ENCODE results near the gene PLCB2. TPM values are rescaled to one million over a fixed set of nuclear protein-coding genes. Genes with fewer than 3 reads are reported as not detected.

PLCB2 gene
- total and polyA plus RNA-seq, 2 donors, result 26.5 to 125 TPM

DNA sequence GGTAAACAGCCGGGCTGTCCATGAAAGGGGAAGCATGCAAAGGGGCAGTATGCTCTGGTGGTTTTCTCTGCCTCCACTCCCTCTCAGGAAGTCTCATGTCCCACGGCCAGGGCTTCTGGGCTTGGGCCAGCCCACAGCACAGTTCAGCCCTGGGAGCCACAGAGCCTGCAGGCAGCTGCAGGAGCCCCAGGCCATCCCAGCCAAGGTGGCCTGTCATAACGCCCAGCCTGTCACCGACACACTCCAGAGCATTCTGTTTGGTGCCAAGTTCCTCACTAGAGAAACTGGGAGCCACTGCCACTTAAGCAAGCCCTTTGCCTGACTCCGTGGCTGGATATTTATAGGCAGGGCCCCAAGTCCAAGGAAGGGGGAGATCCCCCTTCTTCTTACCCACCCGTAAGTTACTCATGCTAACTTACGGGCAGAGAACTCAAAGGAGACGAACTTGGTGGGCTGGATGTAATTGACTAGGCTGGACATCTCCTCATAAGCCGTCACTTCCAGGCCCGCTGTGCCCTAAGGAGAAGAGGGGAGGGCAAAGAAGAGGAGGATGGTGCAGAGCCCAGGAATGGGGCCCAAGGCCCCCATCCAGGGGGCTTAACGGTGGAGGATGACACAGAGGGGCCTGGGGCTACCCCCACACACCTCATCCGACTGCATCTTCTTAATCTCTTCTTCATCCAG lies 11.7 kb downstream of the PLCB2 start:
- no peak for DNase-seq (ENCODE audit: low read depth in 6 of 9, low spot score in 9 of 9)
- Histone ChIP-seq H3K9me3 (ENCODE audit: control insufficient read depth in 2 of 2, insufficient read depth in 1 of 2, low read length in 1 of 2) (peaks cover 0 to 8% of the 10 kb centered on the region in 2 donors), H3K36me3 (ENCODE audit: control insufficient read depth in 2 of 2, insufficient read depth in 2 of 2, low read length in 1 of 2) (peaks cover 35% of the 10 kb centered on the region in 2 donors), H3K27ac (ENCODE audit: low read depth in 1 of 2, low read length in 1 of 2) (no peak overlapping the region), H3K4me3 (ENCODE audit: low read length in 2 of 2) (no peak overlapping the region), H3K27me3 (ENCODE audit: control insufficient read depth in 2 of 2, insufficient read depth in 1 of 2, low read length in 1 of 2) (no peaks in the 10 kb centered on the region), H3K4me1 (ENCODE audit: control insufficient read depth in 2 of 2, insufficient read depth in 2 of 2, low read length in 2 of 2) (peaks cover 0 to 2% of the 10 kb centered on the region in 2 donors)
- 89% methylated on average over 12 of the region's 12 CpGs for WGBS

DNA sequence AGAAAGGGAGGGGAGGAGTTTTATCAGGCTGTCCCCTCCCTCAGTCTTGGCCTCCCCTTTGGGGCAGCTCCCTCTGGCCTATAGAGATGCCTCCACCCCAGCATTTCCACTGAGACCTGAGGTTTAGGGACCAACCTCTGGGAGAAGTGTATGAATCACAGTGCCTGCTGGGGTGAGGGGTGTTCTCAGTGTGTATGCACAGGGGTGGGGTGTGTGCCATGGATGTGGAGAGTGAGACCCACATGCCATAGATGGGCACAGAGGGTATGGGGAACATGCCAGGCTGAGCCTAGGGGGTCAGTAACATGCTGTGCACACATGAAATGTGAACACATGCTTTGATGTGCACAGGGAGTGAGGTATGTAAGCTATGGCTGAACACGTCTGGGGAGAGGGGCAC lies 12.4 kb downstream of the PLCB2 start:
- WGBS, result 98% methylated on average over 1 of the region's 1 CpG
- Histone ChIP-seq H3K27me3 (ENCODE audit: control insufficient read depth in 2 of 2, insufficient read depth in 1 of 2, low read length in 1 of 2) (no peaks in the 10 kb centered on the region), H3K4me1 (ENCODE audit: control insufficient read depth in 2 of 2, insufficient read depth in 2 of 2, low read length in 2 of 2) (peaks cover 0 to 5% of the 10 kb centered on the region in 2 donors), H3K9me3 (ENCODE audit: control insufficient read depth in 2 of 2, insufficient read depth in 1 of 2, low read length in 1 of 2) (peaks cover 0 to 5% of the 10 kb centered on the region in 2 donors), H3K4me3 (ENCODE audit: low read length in 2 of 2) (no peak overlapping the region), H3K27ac (ENCODE audit: low read depth in 1 of 2, low read length in 1 of 2) (no peak overlapping the region), H3K36me3 (ENCODE audit: control insufficient read depth in 2 of 2, insufficient read depth in 2 of 2, low read length in 1 of 2) (peaks cover 33 to 35% of the 10 kb centered on the region in 2 donors)
- no peak for DNase-seq (ENCODE audit: low read depth in 6 of 9, low spot score in 9 of 9)

DNA sequence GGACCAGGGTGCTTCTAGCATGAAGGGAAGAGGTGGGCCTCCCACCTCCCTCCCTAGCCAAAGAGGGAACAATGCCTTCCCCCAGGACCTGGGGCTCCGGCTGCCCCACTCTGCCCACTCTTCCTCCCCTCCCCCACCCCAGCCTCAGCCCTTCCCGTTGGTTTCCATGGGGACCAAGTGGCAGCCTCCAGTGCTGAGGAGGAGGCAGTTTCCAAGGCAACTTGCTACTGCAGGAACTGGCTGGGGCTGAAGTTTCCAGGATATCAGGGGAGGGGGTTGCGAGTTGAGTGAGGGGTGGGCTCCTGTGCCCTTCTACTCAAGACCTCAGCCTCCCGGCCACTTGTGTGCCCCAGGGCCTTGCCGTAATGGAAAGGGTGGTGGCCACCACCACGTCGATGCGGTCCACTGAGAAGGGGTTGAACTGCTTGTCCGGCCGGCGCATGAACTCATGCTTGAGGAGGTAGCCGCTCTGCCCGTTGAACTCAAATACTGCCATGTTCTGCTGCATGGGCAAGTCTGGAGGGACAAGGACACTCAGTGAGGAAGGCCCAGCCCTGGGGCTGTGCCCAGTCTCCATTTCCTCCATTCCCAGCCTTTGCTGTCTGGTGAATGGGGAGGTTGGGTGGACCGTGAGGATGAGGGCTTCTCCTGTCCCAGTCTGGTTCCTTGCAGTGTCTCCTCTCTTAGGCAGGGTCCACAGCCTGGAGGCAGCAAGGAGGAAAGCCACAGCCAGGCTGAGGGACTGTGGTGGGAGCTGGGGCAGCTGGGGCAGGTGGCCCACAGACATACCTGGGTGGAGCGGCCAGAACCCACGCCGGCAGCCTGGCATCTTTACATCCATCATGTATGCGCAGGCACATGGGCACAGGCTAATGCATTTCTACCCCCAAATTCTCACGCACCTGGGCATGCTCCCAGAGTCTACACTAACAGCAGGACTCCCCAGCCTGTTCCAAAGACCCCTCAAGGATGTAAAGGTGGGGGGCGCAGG lies 13.5 kb downstream of the PLCB2 start:
- Histone ChIP-seq H3K9me3 (ENCODE audit: control insufficient read depth in 2 of 2, insufficient read depth in 1 of 2, low read length in 1 of 2) (no peaks in the 10 kb centered on the region), H3K27me3 (ENCODE audit: control insufficient read depth in 2 of 2, insufficient read depth in 1 of 2, low read length in 1 of 2) (no peaks in the 10 kb centered on the region), H3K36me3 (ENCODE audit: control insufficient read depth in 2 of 2, insufficient read depth in 2 of 2, low read length in 1 of 2) (peaks cover 37 to 39% of the 10 kb centered on the region in 2 donors), H3K4me1 (ENCODE audit: control insufficient read depth in 2 of 2, insufficient read depth in 2 of 2, low read length in 2 of 2) (peaks cover 0 to 5% of the 10 kb centered on the region in 2 donors), H3K27ac (ENCODE audit: low read depth in 1 of 2, low read length in 1 of 2) (no peak overlapping the region), H3K4me3 (ENCODE audit: low read length in 2 of 2) (no peak overlapping the region)
- 96% methylated on average over 20 of the region's 20 CpGs for WGBS
- DNase-seq (ENCODE audit: low read depth in 6 of 9, low spot score in 9 of 9), result no peak

DNA sequence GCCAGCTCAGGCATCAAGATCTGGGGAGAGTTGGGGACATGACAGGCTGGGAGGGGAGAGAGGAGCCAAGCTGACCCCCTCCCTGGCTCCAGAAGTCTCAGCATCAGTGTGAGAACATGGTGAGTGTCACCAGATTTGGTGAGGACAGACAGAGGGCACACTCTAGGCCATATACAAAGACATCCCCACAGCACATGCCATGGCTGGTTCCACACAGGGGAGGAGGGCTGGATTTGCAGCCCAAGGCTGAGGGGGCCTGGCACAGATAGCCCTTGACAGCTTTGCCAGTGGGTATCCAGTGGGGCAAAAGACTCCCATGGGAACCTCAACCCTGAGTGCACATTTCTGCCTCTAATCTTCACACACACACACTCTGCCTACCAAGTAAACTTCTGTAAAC lies 14.7 kb downstream of the PLCB2 start:
- peaks cover 25 to 34% of the 10 kb centered on the region in 2 donors for H3K36me3 ChIP-seq (ENCODE audit: control insufficient read depth in 2 of 2, insufficient read depth in 2 of 2, low read length in 1 of 2)
- no peak for DNase-seq (ENCODE audit: low read depth in 6 of 9, low spot score in 9 of 9)

DNA sequence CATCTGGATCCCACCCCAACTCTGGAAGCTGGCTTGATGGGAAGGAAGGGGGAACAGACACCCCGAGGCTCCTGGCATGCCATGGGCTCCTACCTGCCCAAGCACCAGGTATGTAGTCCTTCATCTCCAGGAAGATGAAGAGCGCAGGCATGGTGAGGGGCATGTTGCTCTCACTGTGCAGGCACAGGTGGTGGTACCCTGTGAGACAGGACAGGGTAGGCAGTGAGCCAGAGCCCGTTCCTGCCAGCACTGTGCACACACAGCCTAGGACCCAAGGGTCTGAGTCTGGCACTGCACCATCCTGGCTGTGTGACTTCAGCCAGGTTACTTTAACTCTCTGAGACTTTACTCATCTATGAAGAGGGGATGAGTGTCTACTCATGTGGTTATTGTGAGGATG lies 15.5 kb downstream of the PLCB2 start:
- WGBS, result 98% methylated on average over 3 of the region's 3 CpGs
- H3K27me3 ChIP-seq (ENCODE audit: control insufficient read depth in 2 of 2, insufficient read depth in 1 of 2, low read length in 1 of 2), result no peaks in the 10 kb centered on the region
- no peaks in the 10 kb centered on the region for H3K9me3 ChIP-seq (ENCODE audit: control insufficient read depth in 2 of 2, insufficient read depth in 1 of 2, low read length in 1 of 2)
- H3K4me3 ChIP-seq (ENCODE audit: low read length in 2 of 2), result no peak overlapping the region
- no peak overlapping the region for H3K27ac ChIP-seq (ENCODE audit: low read depth in 1 of 2, low read length in 1 of 2)
- H3K36me3 ChIP-seq (ENCODE audit: control insufficient read depth in 2 of 2, insufficient read depth in 2 of 2, low read length in 1 of 2), result peaks cover 23 to 33% of the 10 kb centered on the region in 2 donors
- no peak for DNase-seq (ENCODE audit: low read depth in 6 of 9, low spot score in 9 of 9)
- peaks cover 0 to 5% of the 10 kb centered on the region in 2 donors for H3K4me1 ChIP-seq (ENCODE audit: control insufficient read depth in 2 of 2, insufficient read depth in 2 of 2, low read length in 2 of 2)

More for the DNA sequence above, 14.7 kb downstream of the PLCB2 start:
- Histone ChIP-seq H3K4me1 (ENCODE audit: control insufficient read depth in 2 of 2, insufficient read depth in 2 of 2, low read length in 2 of 2) (peaks cover 0 to 5% of the 10 kb centered on the region in 2 donors), H3K27me3 (ENCODE audit: control insufficient read depth in 2 of 2, insufficient read depth in 1 of 2, low read length in 1 of 2) (no peaks in the 10 kb centered on the region), H3K27ac (ENCODE audit: low read depth in 1 of 2, low read length in 1 of 2) (no peak overlapping the region), H3K9me3 (ENCODE audit: control insufficient read depth in 2 of 2, insufficient read depth in 1 of 2, low read length in 1 of 2) (no peaks in the 10 kb centered on the region), H3K4me3 (ENCODE audit: low read length in 2 of 2) (no peak overlapping the region)

DNA sequence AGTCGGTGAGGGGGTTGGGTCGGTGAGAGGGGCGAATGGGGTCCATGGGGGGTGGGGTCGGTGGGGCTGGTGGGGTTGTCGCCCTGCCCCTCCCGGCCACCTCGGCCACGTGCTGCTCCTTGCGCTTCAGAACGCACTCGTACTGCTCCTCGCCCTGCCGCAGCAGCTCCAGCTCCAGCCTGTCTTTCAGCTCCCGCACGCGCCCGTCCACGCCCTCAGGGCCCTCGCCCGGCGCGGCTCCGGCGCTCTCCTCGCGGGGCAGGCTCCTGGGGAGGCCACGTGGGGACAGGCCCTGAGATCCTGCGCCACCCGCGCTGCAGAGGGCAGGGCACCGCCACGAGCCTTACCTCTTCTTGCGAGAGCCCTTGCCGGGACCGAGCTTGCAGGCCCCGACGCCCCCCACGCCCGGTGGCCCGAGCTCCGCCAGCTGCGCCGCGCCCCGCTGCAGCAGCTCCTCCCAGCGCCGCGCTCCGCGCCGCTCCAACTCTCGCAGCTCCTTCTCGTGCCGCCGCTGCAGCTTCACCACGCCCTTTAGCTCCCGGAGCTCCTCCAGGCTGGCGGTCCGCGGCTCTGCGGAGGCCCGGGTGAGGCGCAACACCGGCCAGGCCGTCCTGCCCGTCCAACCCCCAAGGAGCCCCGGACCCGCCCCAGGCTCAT lies 16.7 kb downstream of the PLCB2 start:
- WGBS, result 94% methylated on average over 68 of the region's 68 CpGs
- no peak overlapping the region for H3K27ac ChIP-seq (ENCODE audit: low read depth in 1 of 2, low read length in 1 of 2)
- peaks cover 0 to 5% of the 10 kb centered on the region in 2 donors for H3K4me1 ChIP-seq (ENCODE audit: control insufficient read depth in 2 of 2, insufficient read depth in 2 of 2, low read length in 2 of 2)
- peaks cover 23 to 33% of the 10 kb centered on the region in 2 donors for H3K36me3 ChIP-seq (ENCODE audit: control insufficient read depth in 2 of 2, insufficient read depth in 2 of 2, low read length in 1 of 2)
- no peaks in the 10 kb centered on the region for H3K9me3 ChIP-seq (ENCODE audit: control insufficient read depth in 2 of 2, insufficient read depth in 1 of 2, low read length in 1 of 2)
- H3K4me3 ChIP-seq (ENCODE audit: low read length in 2 of 2), result no peak overlapping the region
- H3K27me3 ChIP-seq (ENCODE audit: control insufficient read depth in 2 of 2, insufficient read depth in 1 of 2, low read length in 1 of 2), result peaks cover 0 to 3% of the 10 kb centered on the region in 2 donors
- DNase-seq (ENCODE audit: low read depth in 6 of 9, low spot score in 9 of 9), result no peak

DNA sequence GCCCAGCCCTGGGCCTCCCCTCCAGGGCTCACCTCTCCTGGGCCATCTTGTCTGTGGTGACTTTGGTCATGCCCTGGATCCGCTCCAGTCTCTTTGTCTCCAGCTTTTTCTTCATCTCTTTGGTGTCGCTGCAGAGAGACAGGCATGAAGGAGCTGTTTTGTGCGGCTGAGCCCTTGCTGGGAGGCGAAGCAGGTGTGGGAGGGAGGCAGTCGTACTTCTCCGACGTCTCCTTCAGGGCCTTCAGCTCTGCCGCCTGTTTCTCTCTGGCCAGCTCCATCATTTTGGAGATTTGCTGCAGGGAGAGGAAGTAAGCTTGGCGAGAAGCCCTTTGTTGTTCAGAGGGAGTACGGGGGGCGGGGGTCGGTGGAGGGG lies 17.2 kb downstream of the PLCB2 start:
- Histone ChIP-seq H3K27ac (ENCODE audit: low read depth in 1 of 2, low read length in 1 of 2) (no peak overlapping the region), H3K36me3 (ENCODE audit: control insufficient read depth in 2 of 2, insufficient read depth in 2 of 2, low read length in 1 of 2) (peaks cover 23 to 33% of the 10 kb centered on the region in 2 donors), H3K4me1 (ENCODE audit: control insufficient read depth in 2 of 2, insufficient read depth in 2 of 2, low read length in 2 of 2) (peaks cover 0 to 5% of the 10 kb centered on the region in 2 donors), H3K4me3 (ENCODE audit: low read length in 2 of 2) (no peak overlapping the region), H3K9me3 (ENCODE audit: control insufficient read depth in 2 of 2, insufficient read depth in 1 of 2, low read length in 1 of 2) (no peaks in the 10 kb centered on the region), H3K27me3 (ENCODE audit: control insufficient read depth in 2 of 2, insufficient read depth in 1 of 2, low read length in 1 of 2) (peaks cover 0 to 7% of the 10 kb centered on the region in 2 donors)
- DNase-seq (ENCODE audit: low read depth in 6 of 9, low spot score in 9 of 9), result no peak
- WGBS, result 92% methylated on average over 12 of the region's 12 CpGs

DNA sequence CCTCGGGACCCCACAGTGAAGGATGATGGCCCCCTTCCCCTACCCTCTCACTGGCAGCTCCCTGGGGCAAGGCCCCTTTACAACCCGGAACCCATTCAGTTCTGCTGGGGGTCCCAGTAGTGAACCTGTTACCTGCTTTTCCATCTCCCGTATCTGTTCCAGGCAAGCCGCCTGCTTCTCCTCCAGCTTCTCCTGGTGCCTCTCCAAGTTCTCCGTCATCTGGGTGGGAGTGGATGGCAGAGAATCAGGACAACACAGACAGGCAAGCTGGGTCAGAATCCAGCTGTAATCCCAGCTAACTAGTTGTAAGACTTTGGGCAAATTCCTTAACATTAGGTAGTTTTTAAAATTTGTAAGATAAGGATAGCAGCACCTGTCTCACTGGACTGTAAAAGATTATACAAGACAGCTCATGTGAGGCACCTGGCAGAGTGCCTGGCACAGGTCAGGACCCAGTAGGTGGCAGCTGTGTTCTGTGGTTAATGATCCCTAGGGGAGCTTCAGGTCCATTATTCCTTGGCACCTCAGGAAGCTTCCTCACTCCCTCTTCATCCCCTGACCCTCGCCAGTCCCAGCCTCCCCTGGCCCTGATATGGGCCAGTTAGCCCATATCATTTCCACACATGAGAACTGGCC lies 18.5 kb downstream of the PLCB2 start:
- Histone ChIP-seq H3K4me3 (ENCODE audit: low read length in 2 of 2) (no peak overlapping the region), H3K36me3 (ENCODE audit: control insufficient read depth in 2 of 2, insufficient read depth in 2 of 2, low read length in 1 of 2) (peaks cover 17 to 33% of the 10 kb centered on the region in 2 donors), H3K27me3 (ENCODE audit: control insufficient read depth in 2 of 2, insufficient read depth in 1 of 2, low read length in 1 of 2) (peaks cover 6 to 18% of the 10 kb centered on the region in 2 donors), H3K4me1 (ENCODE audit: control insufficient read depth in 2 of 2, insufficient read depth in 2 of 2, low read length in 2 of 2) (peaks cover 0 to 5% of the 10 kb centered on the region in 2 donors), H3K27ac (ENCODE audit: low read depth in 1 of 2, low read length in 1 of 2) (no peak overlapping the region), H3K9me3 (ENCODE audit: control insufficient read depth in 2 of 2, insufficient read depth in 1 of 2, low read length in 1 of 2) (no peaks in the 10 kb centered on the region)
- DNase-seq (ENCODE audit: low read depth in 6 of 9, low spot score in 9 of 9), result no peak
- 83% methylated on average over 6 of the region's 6 CpGs for WGBS

Measured in thymus (tissue), 11 donors.